ENCODE data around the gene HLA-E.

HLA-E gene

DNA sequence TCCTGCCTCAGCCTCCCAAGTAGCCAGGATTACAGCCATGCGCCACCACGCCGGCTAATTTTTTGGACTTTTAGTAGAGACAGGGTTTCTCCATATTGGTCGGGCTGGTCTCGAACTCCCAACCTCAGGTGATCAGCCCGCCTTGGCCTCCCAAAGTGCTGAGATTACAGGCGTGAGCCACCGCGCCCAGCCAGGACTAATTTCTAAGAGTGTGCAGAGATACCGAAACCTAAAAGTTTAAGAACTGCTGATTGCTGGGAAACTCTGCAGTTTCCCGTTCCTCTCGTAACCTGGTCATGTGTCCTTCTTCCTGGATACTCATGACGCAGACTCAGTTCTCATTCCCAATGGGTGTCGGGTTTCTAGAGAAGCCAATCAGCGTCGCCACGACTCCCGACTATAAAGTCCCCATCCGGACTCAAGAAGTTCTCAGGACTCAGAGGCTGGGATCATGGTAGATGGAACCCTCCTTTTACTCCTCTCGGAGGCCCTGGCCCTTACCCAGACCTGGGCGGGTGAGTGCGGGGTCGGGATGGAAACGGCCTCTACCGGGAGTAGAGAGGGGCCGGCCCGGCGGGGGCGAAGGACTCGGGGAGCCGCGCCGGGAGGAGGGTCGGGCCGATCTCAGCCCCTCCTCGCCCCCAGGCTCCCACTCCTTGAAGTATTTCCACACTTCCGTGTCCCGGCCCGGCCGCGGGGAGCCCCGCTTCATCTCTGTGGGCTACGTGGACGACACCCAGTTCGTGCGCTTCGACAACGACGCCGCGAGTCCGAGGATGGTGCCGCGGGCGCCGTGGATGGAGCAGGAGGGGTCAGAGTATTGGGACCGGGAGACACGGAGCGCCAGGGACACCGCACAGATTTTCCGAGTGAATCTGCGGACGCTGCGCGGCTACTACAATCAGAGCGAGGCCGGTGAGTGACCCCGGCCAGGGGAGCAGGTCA, at the start of gene HLA-E:
Gene HLA-E, plus strand, starts transcription at position 429 of the 945 bp plus-strand sequence. Its CDS starts 23 bp downstream, at position 452.
- Histone ChIP-seq H3K27me3 (ENCODE audit: insufficient read depth, low read length) (peaks cover 6% of the 10 kb centered on the region; the same call in 1 of the 2 replicates), H3K27ac (ENCODE audit: low read length) (no peak within 1 kb of the TSS), H3K4me1 (ENCODE audit: insufficient read depth, low read length) (no peaks in the 10 kb centered on the region), H3K9ac (ENCODE audit: low read depth, low read length) (peak within 1 kb of the TSS; percentile 65; the same call in 1 of the 2 replicates), H3K4me3 (ENCODE audit: low read length) (peak within 1 kb of the TSS; percentile 86), H3K36me3 (ENCODE audit: insufficient read depth, low read depth, low read length) (peaks cover 23% of the 10 kb centered on the region), H3K9me3 (ENCODE audit: insufficient read depth, low read depth, low read length) (no peaks in the 10 kb centered on the region)

DNA sequence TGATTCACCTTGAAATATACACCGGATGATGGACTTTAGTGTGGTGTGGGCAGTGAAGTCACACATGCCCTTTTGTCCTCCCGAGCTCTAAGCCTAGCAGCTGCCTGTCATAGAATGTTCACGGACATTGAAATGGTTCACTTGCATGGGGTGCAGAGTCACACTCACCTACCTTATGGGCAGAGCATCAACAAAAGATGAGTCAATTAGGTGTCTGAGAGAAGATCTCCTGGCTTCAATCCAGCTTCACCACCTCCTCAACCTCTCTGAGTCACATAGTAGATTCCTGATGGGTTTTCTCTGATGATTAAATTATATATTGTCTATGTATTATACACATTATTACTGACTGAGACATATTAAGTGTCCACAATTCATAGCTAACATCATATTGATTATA, 48.1 kb upstream of the HLA-E start:
- Histone ChIP-seq H3K9me3 (ENCODE audit: insufficient read depth, low read depth, low read length) (no peaks in the 10 kb centered on the region), H3K27me3 (ENCODE audit: insufficient read depth, low read length) (peaks cover 77% of the 10 kb centered on the region), H3K36me3 (ENCODE audit: insufficient read depth, low read depth, low read length) (no peaks in the 10 kb centered on the region), H3K4me3 (ENCODE audit: low read length) (no peak overlapping the region), H3K4me1 (ENCODE audit: insufficient read depth, low read length) (no peaks in the 10 kb centered on the region), H3K9ac (ENCODE audit: low read depth, low read length) (no peak overlapping the region), H3K27ac (ENCODE audit: low read length) (no peak overlapping the region)

DNA sequence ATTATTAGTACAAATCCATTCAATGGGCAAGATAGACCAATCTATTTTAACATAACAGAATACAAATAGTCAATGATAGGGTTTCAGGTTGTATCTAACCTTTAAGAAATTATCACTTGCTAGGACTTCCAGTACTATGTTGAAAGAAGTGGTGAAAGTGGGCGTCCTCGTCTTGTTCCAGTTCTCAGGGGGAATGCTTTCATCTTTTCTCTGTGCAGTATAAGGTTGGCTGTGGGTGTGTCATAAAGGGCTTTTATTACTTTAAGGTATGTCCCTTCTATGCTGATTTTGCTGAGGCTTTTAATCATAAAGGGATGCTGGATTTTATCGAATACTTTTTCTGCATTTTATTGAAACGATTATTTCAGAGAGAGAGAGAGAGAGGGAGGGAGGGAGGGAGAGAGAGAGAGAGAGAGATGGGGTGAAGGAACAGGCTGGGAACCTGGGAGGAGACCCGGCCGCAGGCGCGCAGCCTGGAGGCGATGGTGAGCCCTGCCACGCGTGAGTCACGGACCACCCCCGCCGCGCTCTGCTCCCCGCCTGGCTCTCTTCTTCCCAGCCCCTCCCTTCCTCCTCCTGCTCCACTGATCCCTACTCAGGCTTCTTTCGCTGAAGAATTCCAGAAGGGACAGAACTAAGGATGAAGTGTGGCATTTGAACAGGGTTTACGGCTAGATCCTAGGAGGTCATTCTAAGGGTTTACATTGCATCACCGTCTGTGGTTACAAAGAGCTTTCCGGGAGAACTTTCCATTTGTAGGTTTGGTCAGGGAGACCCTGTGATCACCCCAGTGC, 45.5 kb upstream of the HLA-E start:
- H3K4me1 ChIP-seq (ENCODE audit: insufficient read depth, low read length), result no peaks in the 10 kb centered on the region; the same call in 1 of the 2 replicates
- H3K4me3 ChIP-seq (ENCODE audit: low read length), result peak overlapping the region; percentile 47; the same call in 1 of the 2 replicates
- no peak overlapping the region for H3K27ac ChIP-seq (ENCODE audit: low read length)
- H3K9me3 ChIP-seq (ENCODE audit: insufficient read depth, low read depth, low read length), result no peaks in the 10 kb centered on the region
- H3K27me3 ChIP-seq (ENCODE audit: insufficient read depth, low read length), result peaks cover 84% of the 10 kb centered on the region
- H3K36me3 ChIP-seq (ENCODE audit: insufficient read depth, low read depth, low read length), result no peaks in the 10 kb centered on the region
- H3K9ac ChIP-seq (ENCODE audit: low read depth, low read length), result no peak overlapping the region

DNA sequence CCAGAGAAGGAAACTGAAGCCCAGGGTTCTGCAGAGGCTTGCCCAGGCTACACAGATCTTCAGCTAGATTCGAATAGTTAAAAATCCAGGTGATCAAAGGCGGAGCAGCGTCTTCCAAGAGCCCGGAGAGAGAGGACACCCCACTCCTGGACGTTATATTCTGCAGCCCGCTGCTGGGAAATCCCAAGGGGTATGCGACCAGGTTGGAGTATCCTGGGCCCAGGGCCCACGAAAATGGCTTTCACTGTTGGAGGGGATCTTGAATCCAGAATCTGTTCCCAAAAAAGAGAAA, 44.9 kb upstream of the HLA-E start:
- Histone ChIP-seq H3K27me3 (ENCODE audit: insufficient read depth, low read length) (peaks cover 84% of the 10 kb centered on the region), H3K9ac (ENCODE audit: low read depth, low read length) (no peak overlapping the region)

DNA sequence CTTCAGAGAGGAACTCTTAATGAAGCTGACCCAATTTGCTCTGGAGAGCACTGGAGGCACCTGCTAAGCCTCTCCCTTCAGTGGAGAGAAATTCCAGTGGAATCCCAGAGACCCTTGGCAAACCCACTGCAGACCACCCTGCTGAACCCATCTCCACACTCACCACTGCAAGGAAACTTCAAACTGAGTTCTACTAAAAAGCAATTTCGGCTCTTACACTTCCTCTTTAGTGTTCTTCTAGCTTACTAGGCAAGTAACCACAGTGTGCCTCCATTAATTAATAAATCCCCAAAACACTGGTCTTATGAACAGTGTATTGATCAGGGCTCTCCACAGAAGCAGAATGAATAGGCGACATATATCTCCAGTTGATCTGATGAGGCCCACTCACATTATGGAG, 43.0 kb upstream of the HLA-E start:
- no peaks in the 10 kb centered on the region; the same call in 1 of the 2 replicates for H3K4me1 ChIP-seq (ENCODE audit: insufficient read depth, low read length)
- H3K36me3 ChIP-seq (ENCODE audit: insufficient read depth, low read depth, low read length), result no peaks in the 10 kb centered on the region
- peaks cover 86% of the 10 kb centered on the region for H3K27me3 ChIP-seq (ENCODE audit: insufficient read depth, low read length)
- no peak overlapping the region for H3K4me3 ChIP-seq (ENCODE audit: low read length)
- H3K27ac ChIP-seq (ENCODE audit: low read length), result no peak overlapping the region
- H3K9me3 ChIP-seq (ENCODE audit: insufficient read depth, low read depth, low read length), result no peaks in the 10 kb centered on the region
- no peak overlapping the region for H3K9ac ChIP-seq (ENCODE audit: low read depth, low read length)

More for the DNA sequence above, 44.9 kb upstream of the HLA-E start:
- H3K9me3 ChIP-seq (ENCODE audit: insufficient read depth, low read depth, low read length), result no peaks in the 10 kb centered on the region
- no peaks in the 10 kb centered on the region for H3K36me3 ChIP-seq (ENCODE audit: insufficient read depth, low read depth, low read length)
- peak overlapping the region; percentile 47; the same call in 1 of the 2 replicates for H3K4me3 ChIP-seq (ENCODE audit: low read length)
- H3K27ac ChIP-seq (ENCODE audit: low read length), result no peak overlapping the region
- no peaks in the 10 kb centered on the region; the same call in 1 of the 2 replicates for H3K4me1 ChIP-seq (ENCODE audit: insufficient read depth, low read length)

DNA sequence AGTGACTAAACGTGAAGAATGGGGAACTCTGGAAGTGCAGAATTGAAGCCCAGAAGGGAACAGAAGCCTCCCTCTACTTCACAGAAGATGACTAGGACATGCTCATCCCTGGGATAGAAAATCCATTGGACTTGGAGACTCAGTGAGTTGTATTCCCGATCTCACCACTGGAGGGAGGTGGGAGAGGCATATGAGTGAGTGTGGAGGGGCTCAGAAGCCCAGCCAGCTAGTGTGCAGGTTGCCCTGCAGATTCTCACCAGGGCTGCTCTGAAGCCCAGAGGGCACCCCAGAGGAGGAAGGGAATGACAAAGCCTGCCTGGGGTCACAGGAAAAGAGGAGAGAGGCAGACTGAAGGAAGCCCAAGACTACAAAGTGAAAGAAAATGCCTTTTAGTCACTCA, 42.1 kb upstream of the HLA-E start:
- peaks cover 87% of the 10 kb centered on the region for H3K27me3 ChIP-seq (ENCODE audit: insufficient read depth, low read length)
- no peaks in the 10 kb centered on the region for H3K36me3 ChIP-seq (ENCODE audit: insufficient read depth, low read depth, low read length)
- no peak overlapping the region for H3K27ac ChIP-seq (ENCODE audit: low read length)
- no peak overlapping the region for H3K4me3 ChIP-seq (ENCODE audit: low read length)
- no peak overlapping the region for H3K9ac ChIP-seq (ENCODE audit: low read depth, low read length)
- H3K9me3 ChIP-seq (ENCODE audit: insufficient read depth, low read depth, low read length), result no peaks in the 10 kb centered on the region
- no peaks in the 10 kb centered on the region; the same call in 1 of the 2 replicates for H3K4me1 ChIP-seq (ENCODE audit: insufficient read depth, low read length)

DNA sequence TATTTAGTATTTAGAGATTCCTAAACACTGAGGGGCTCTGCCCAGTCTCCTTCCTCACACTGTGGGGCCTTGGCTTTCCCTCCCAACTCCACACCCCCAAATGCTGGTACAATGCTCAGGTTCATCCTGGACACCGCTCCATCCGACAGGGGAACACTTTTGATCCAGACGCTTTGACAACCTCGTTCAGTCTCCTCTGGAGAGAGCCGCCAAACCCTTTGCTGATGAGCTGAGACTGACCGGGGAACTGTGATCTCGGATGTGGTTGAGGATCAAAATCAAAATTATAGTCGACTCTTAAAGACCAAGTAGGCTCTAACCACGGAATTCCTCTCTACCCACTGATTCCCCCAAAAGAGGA, 38.8 kb upstream of the HLA-E start:
- H3K27me3 ChIP-seq (ENCODE audit: insufficient read depth, low read length), result peaks cover 84% of the 10 kb centered on the region
- H3K4me3 ChIP-seq (ENCODE audit: low read length), result no peak overlapping the region
- H3K9ac ChIP-seq (ENCODE audit: low read depth, low read length), result no peak overlapping the region
- no peaks in the 10 kb centered on the region; the same call in 1 of the 2 replicates for H3K4me1 ChIP-seq (ENCODE audit: insufficient read depth, low read length)
- no peaks in the 10 kb centered on the region for H3K9me3 ChIP-seq (ENCODE audit: insufficient read depth, low read depth, low read length)
- no peaks in the 10 kb centered on the region for H3K36me3 ChIP-seq (ENCODE audit: insufficient read depth, low read depth, low read length)
- no peak overlapping the region for H3K27ac ChIP-seq (ENCODE audit: low read length)

DNA sequence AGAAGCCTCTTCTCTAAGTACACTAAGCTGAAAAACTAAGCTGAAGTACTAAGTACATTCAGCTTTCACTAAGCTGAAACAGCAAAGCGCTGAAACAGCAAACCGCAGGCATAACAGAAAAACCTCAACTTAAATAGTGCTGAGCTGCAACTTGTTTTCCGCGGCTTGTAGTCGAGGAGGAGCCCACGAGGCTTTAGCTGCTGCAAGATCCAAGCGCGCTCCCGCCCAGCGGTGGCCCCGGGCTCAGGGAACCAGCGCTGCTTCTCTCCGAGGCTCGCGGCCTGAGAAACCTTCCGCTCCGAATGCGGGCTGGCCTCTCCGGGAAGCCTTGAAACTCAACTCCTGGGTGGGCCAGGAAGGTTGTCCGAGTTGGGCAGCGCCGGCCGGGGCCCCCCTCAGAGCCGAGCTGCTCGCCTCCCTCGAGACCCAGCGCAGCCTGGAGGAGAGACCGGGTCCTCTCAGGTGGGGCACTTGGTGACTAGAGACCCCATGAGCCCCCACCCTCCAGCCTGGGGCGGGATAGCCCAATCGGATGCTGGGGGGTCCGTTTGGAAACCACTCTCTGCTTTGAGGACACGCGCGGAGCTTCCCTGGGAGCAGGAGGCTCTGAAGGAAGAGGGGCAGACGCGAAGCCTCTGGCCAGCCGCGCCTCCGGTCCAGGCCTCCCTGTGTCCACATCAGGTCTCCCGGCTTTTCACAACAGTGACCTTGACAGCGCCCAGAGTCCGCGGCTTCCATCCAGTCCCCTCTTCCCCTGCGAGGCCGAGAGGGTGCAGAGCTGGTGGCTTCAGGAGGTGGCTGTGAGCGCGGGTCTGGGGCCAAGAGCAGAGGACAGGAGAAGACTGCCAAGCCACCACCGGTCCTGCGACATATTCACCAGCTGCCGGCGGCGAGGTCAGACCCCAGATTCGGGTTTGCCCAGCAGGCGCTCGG, 38.1 kb upstream of the HLA-E start:
- peaks cover 84% of the 10 kb centered on the region for H3K27me3 ChIP-seq (ENCODE audit: insufficient read depth, low read length)
- H3K36me3 ChIP-seq (ENCODE audit: insufficient read depth, low read depth, low read length), result no peaks in the 10 kb centered on the region
- no peaks in the 10 kb centered on the region; the same call in 1 of the 2 replicates for H3K4me1 ChIP-seq (ENCODE audit: insufficient read depth, low read length)
- no peak overlapping the region for H3K27ac ChIP-seq (ENCODE audit: low read length)
- no peak overlapping the region for H3K4me3 ChIP-seq (ENCODE audit: low read length)
- no peaks in the 10 kb centered on the region for H3K9me3 ChIP-seq (ENCODE audit: insufficient read depth, low read depth, low read length)
- H3K9ac ChIP-seq (ENCODE audit: low read depth, low read length), result no peak overlapping the region

DNA sequence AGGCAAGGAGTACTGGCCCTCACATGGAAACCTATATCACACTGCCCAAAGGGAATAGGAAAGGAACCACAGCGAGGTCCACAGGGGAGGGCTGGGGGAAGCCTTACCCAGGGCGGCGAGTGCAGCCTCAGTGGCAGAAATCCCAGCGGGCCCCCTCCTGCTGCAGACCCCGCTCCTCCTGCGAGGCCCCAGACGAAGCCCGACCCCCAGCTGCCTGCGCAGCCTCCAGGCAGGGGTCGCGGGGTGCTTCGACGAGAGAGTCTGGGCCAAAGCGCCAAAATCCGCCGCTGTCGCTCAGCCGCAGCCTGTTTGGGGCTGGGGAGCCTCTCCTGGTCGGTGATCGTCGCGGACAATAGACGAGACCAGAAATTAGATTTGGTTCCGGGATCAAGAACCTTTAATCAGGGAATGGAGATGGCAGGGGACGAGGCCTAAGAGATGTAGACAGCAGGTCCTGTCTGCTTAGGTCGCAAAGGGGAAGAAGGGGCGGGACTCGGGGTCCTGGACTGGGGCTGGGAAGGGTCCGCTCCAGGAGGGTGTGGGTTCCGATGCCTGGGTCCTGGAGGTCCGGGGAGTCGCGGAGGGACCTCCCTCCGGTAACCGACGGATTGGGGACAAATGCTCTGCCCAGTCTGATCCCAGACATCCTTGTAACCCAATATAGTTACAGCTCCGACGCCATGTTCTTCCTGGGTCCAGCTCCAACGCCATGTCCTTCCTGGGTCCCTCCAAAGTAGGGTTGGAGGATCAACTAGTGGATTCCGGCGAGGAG, 36.4 kb upstream of the HLA-E start:
- Histone ChIP-seq H3K27me3 (ENCODE audit: insufficient read depth, low read length) (peaks cover 92% of the 10 kb centered on the region), H3K36me3 (ENCODE audit: insufficient read depth, low read depth, low read length) (no peaks in the 10 kb centered on the region), H3K9me3 (ENCODE audit: insufficient read depth, low read depth, low read length) (no peaks in the 10 kb centered on the region), H3K9ac (ENCODE audit: low read depth, low read length) (no peak overlapping the region), H3K4me3 (ENCODE audit: low read length) (no peak overlapping the region), H3K4me1 (ENCODE audit: insufficient read depth, low read length) (no peaks in the 10 kb centered on the region), H3K27ac (ENCODE audit: low read length) (no peak overlapping the region)

DNA sequence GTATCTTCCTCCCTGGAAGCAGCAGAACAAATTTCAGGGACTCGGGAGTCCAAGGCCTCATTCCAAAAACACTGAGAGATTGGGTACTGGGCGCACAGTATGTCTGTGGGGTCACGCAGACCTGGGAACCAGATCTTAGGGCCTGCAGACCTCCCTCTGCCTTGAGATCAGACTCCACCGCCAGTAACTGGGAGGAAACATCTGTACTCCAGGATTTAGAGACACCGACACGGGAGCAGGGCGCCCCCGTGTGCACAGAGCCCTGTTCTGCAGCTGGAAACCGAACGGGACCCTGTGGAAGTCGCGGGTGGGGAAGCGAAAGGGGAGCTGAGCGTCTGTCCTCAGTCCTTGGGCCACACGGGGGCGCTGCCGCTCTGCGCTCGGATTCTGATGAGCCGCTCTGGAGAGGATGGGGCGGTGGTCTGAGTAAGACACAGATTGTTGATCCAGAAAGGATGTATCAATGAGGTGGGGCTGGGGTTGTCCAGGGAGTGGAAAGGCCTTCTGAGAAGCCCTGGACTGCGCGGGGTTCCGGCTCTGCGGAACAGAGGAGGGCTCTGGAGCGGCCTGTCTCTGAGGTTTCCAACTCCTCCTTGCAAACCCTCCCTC, 35.7 kb upstream of the HLA-E start:
- Histone ChIP-seq H3K4me1 (ENCODE audit: insufficient read depth, low read length) (no peaks in the 10 kb centered on the region), H3K36me3 (ENCODE audit: insufficient read depth, low read depth, low read length) (no peaks in the 10 kb centered on the region), H3K9ac (ENCODE audit: low read depth, low read length) (no peak overlapping the region), H3K27me3 (ENCODE audit: insufficient read depth, low read length) (peaks cover 92% of the 10 kb centered on the region), H3K9me3 (ENCODE audit: insufficient read depth, low read depth, low read length) (no peaks in the 10 kb centered on the region), H3K27ac (ENCODE audit: low read length) (no peak overlapping the region), H3K4me3 (ENCODE audit: low read length) (no peak overlapping the region)
